ENCODE data around the gene LANCL2. TPM values are rescaled to one million over a fixed set of nuclear protein-coding genes. Genes with fewer than 3 reads are reported as not detected.

Gene LANCL2
- total RNA-seq, 1 donor from 2014 or later: 18.5 TPM

GRCh38 chr7:55363386-55364170 lies 1.6 kb upstream of the LANCL2 start:
- Histone ChIP-seq H3K27me3 (ENCODE audit: control insufficient read depth, insufficient read depth, low read length) (no peaks in the 10 kb centered on the region), H3K36me3 (ENCODE audit: control insufficient read depth, insufficient read depth, low read length) (no peaks in the 10 kb centered on the region), H3K4me3 (ENCODE audit: low read depth, low read length) (no peak overlapping the region)
- DNase-seq (ENCODE audit: low read depth): no peak
- TF ChIP-seq CTCF (IDR thresholded peaks at IDR 0.05; ENCODE audit: insufficient read depth, low read length, poor library complexity, severe bottlenecking): no peak

- peak; percentile 67 for DNase-seq (ENCODE audit: low read depth)
- H3K27me3 ChIP-seq (ENCODE audit: control insufficient read depth, insufficient read depth, low read length): no peaks in the 10 kb centered on the region
- H3K36me3 ChIP-seq (ENCODE audit: control insufficient read depth, insufficient read depth, low read length): no peaks in the 10 kb centered on the region
- no peak for TF ChIP-seq CTCF (IDR thresholded peaks at IDR 0.05; ENCODE audit: insufficient read depth, low read length, poor library complexity, severe bottlenecking)
- H3K4me3 ChIP-seq (ENCODE audit: low read depth, low read length): peak overlapping the region; percentile 76
These were observed 731 bp downstream of the LANCL2 start for GRCh38 chr7:55365675-55366460.

- peak overlapping the region; percentile 76 for H3K4me3 ChIP-seq (ENCODE audit: low read depth, low read length)
- no peak for DNase-seq (ENCODE audit: low read depth)
- H3K27me3 ChIP-seq (ENCODE audit: control insufficient read depth, insufficient read depth, low read length): no peaks in the 10 kb centered on the region
- no peak for TF ChIP-seq CTCF (IDR thresholded peaks at IDR 0.05; ENCODE audit: insufficient read depth, low read length, poor library complexity, severe bottlenecking)
- no peaks in the 10 kb centered on the region for H3K36me3 ChIP-seq (ENCODE audit: control insufficient read depth, insufficient read depth, low read length)
These were observed 1.4 kb downstream of the LANCL2 start for GRCh38 chr7:55366461-55367070.

GRCh38 chr7:55367283-55367840 lies 2.2 kb downstream of the LANCL2 start:
- no peak for TF ChIP-seq CTCF (IDR thresholded peaks at IDR 0.05; ENCODE audit: insufficient read depth, low read length, poor library complexity, severe bottlenecking)
- peak overlapping the region; percentile 76 for H3K4me3 ChIP-seq (ENCODE audit: low read depth, low read length)
- no peaks in the 10 kb centered on the region for H3K36me3 ChIP-seq (ENCODE audit: control insufficient read depth, insufficient read depth, low read length)
- no peak for DNase-seq (ENCODE audit: low read depth)
- no peaks in the 10 kb centered on the region for H3K27me3 ChIP-seq (ENCODE audit: control insufficient read depth, insufficient read depth, low read length)

GRCh38 chr7:55369427-55370400 lies 4.6 kb downstream of the LANCL2 start:
- Histone ChIP-seq H3K36me3 (ENCODE audit: control insufficient read depth, insufficient read depth, low read length) (no peaks in the 10 kb centered on the region), H3K4me3 (ENCODE audit: low read depth, low read length) (no peak overlapping the region), H3K27me3 (ENCODE audit: control insufficient read depth, insufficient read depth, low read length) (no peaks in the 10 kb centered on the region)
- TF ChIP-seq CTCF (IDR thresholded peaks at IDR 0.05; ENCODE audit: insufficient read depth, low read length, poor library complexity, severe bottlenecking): no peak
- peak; percentile 21 for DNase-seq (ENCODE audit: low read depth)

All from kidney epithelial cell (primary cell).